HFFc6 (cell line): ENCODE measurements around the gene PIH1D1. TPM values are rescaled to one million over a fixed set of nuclear protein-coding genes. Genes with fewer than 3 reads are reported as not detected.

ENCODE experiments used
- DNase-seq: peaks from one replicate; pipeline ENCODE4 v3.0.0-alpha.2; 2018
- H3K27ac Mint-ChIP-seq: 2 replicates; pipeline ENCODE4 v1.8.0; 2020; ENCODE audit warnings: mild to moderate bottlenecking, mixed read lengths
- H3K27me3 Mint-ChIP-seq: 2 replicates; pipeline ENCODE4 v1.8.0; 2021; ENCODE audit warnings: mild to moderate bottlenecking, moderate library complexity, mixed read lengths; ENCODE audit not compliant: insufficient read depth
- H3K36me3 Mint-ChIP-seq: 2 replicates; pipeline ENCODE4 v1.8.0; 2021; ENCODE audit warnings: low read depth, mixed read lengths
- H3K4me1 Mint-ChIP-seq: 2 replicates; pipeline ENCODE4 v1.8.0; 2020; ENCODE audit warnings: low read depth, mixed read lengths
- H3K4me3 Mint-ChIP-seq: 2 replicates; pipeline ENCODE4 v1.8.0; 2020; ENCODE audit warnings: mild to moderate bottlenecking, moderate library complexity, mixed read lengths
- H3K9me3 Mint-ChIP-seq: 2 replicates; pipeline ENCODE4 v1.8.0; 2020; ENCODE audit warnings: mild to moderate bottlenecking, mixed read lengths
- CTCF ChIP-seq: fragments of 200-600 bp; sonication (generic); IDR thresholded peaks from 2 replicates; pipeline ENCODE4 v1.5.0; 2021; ENCODE audit warnings: antibody characterized with exemption, mild to moderate bottlenecking
- total RNA-seq, 6 experiments: library from RNA; stranded (reverse); fragmentation: NEBNext Ultra II Directional; extraction: Animal tissue kit (Norgen Biotek cat#: 25700); gene quantifications; 2 replicates in 1 of 6; 3 replicates in 5 of 6; pipeline ENCODE4 v1.2.3, GENCODE V29; 2021

PIH1D1 gene
- total RNA-seq, 6 experiments from 2014 or later: 55.8 to 65.6 (median 57.5) TPM

DNA sequence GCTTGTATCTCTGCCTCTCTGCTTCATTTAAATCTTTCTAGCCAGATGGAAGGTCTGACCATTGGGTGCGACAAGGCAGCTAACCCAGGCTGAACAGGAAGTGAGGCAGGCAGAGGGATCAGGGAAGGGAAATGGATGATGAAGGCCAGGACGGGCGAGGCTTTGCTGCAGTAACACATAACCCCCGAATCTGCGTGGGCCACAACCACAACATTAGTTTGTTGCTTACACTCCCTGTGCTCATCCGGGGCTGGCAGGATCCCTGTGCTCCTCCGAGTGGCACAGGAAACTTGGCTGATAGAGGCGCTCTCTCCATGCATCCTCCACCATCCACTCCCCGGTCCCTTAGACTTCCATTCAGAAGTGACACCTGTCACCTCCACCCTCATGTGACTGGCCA, 21.3 kb upstream of the PIH1D1 start:
- peak overlapping the region; percentile 89 for H3K4me3 Mint-ChIP-seq

GRCh38 chr19:49470615-49470978, 19.0 kb upstream of the PIH1D1 start:
- no peak for DNase-seq
- peaks cover 20% of the 10 kb centered on the region for H3K4me1 Mint-ChIP-seq
- no peaks in the 10 kb centered on the region for H3K27me3 Mint-ChIP-seq
- no peak overlapping the region for H3K4me3 Mint-ChIP-seq
- H3K27ac Mint-ChIP-seq: no peak overlapping the region
- H3K36me3 Mint-ChIP-seq: no peaks in the 10 kb centered on the region
- TF ChIP-seq CTCF: no peak
- H3K9me3 Mint-ChIP-seq: no peaks in the 10 kb centered on the region

More for the DNA sequence above, 21.3 kb upstream of the PIH1D1 start:
- TF ChIP-seq CTCF: no peak
- no peak for DNase-seq
- H3K27ac Mint-ChIP-seq: peak overlapping the region; percentile 48
- H3K27me3 Mint-ChIP-seq: no peaks in the 10 kb centered on the region
- H3K36me3 Mint-ChIP-seq: no peaks in the 10 kb centered on the region
- H3K4me1 Mint-ChIP-seq: peaks cover 29% of the 10 kb centered on the region
- H3K9me3 Mint-ChIP-seq: no peaks in the 10 kb centered on the region

DNA sequence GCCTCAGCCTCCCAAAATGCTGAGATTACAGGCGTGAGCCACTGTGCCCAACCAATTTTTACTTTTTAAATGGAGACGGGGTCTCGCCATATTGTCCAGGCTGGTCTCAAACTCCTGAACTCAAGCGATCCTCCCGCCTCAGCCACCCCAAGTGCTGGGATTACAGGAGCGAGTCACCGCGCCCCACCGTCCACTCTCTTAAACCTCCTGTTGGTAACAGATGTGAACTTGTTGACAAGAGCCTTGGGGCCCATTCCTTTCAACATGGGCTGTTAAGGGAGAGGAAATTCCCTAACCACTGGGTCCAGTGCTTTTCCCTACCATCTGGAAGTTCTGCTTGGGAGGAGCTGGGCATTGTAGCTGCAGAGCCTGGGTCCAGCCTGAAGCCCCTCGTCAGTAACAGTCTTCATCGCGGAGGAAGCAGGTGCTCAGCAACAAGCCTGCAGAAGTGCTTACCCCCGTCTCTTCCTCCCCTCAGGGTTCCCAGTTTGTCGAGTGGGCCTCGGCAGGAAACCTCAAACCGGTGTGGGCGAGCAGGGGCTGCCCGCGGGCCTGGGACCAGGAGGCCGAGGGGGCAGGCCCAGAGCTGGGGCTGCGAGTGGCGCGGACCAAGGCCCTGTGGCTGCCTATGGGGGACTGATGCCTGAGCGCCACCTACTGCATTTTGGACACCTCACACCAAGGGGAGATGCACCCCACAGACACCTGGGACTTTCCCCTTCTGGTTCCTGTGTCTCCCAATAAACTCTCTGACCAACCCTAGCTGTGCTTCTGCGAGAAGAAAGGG, 18.4 kb upstream of the PIH1D1 start:
- Mint-ChIP-seq H3K4me3 (no peak overlapping the region), H3K27me3 (no peaks in the 10 kb centered on the region), H3K36me3 (no peaks in the 10 kb centered on the region), H3K27ac (no peak overlapping the region), H3K4me1 (peaks cover 14% of the 10 kb centered on the region), H3K9me3 (no peaks in the 10 kb centered on the region)
- no peak for DNase-seq
- peak; percentile 31; the same call in 1 of the 2 replicates for TF ChIP-seq CTCF

DNA sequence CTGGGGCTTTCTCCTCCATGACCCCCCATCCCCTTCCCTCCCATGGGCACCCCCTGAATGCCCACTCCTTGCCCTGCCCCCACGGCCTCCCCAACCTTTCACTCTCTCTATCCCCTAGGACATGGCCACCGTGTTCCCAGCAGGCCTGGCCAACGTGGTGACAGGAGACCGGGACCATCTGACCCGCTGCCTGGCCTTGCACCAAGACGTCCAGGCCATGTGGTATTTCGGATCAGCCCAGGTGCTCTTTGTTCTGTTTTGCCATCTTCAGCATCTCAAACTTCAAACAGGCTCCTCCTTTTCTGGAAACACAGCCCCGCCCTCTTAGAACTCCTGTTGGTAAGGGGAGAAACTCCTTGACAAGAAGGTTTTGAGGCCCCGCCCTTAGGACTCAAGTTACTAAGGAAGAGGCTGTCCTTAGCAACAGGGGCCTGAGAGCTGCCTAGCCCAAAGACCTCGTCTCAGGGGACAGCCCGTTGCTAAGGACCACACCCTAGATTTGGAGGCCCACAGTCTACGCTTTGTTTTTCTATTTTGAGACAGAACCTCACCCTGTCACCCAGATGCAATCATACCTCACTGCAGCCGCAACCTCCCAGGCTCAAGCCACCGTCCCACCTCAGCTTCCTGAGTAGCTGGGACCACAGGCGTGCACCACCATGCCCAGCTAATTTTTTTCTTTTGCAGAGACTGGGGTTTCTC, 17.3 kb upstream of the PIH1D1 start:
- no peak for TF ChIP-seq CTCF
- no peak for DNase-seq
- Mint-ChIP-seq H3K4me3 (no peak overlapping the region), H3K9me3 (no peaks in the 10 kb centered on the region), H3K4me1 (peaks cover 9% of the 10 kb centered on the region), H3K36me3 (no peaks in the 10 kb centered on the region), H3K27ac (no peak overlapping the region), H3K27me3 (no peaks in the 10 kb centered on the region)

- no peak for TF ChIP-seq CTCF
- Mint-ChIP-seq H3K9me3 (no peaks in the 10 kb centered on the region), H3K4me3 (no peak overlapping the region), H3K27ac (no peak overlapping the region), H3K36me3 (no peaks in the 10 kb centered on the region), H3K27me3 (no peaks in the 10 kb centered on the region), H3K4me1 (peaks cover 7% of the 10 kb centered on the region)
- DNase-seq: no peak
Observed at GRCh38 chr19:49468199-49468598, 16.6 kb upstream of the PIH1D1 start.
